Adrenal gland (tissue), 5 donors: ENCODE measurements around the gene LAMB2.

Source experiments
- CTCF ChIP-seq, 6 experiments: fragments of 450-650 bp in 4 of 6; fragments of 200-600 bp in 2 of 6; sonication (generic) in 1 of 6; IDR thresholded peaks; 1 replicate in 5 of 6; 2 replicates in 1 of 6; pipeline versions ENCODE4 v1.5.1 to v1.8.0; 2016 to 2021; ENCODE audit warnings: antibody characterized with exemption in 6 of 6, mild to moderate bottlenecking in 2 of 6, moderate library complexity in 1 of 6
- POLR2A ChIP-seq, 2 donors: fragments of 450-650 bp; IDR thresholded peaks; one replicate each; pipeline ENCODE4 v1.6.1; 2017; ENCODE audit warnings: antibody characterized with exemption in 2 of 2, mild to moderate bottlenecking in 2 of 2, moderate library complexity in 1 of 2
- donor health status: DM: no; HTN: no; CAD: no.

- no peak for TF ChIP-seq CTCF (IDR thresholded peaks at IDR 0.05)
- peak; percentile 16 to 77 for TF ChIP-seq POLR2A (IDR thresholded peaks at IDR 0.05)
These were observed 28.2 kb downstream of the LAMB2 start, which contains the start of gene QARS1 for GRCh38 chr3:49104427-49105291.
